ENCODE results near the gene RNMT.

The RNMT gene

DNA sequence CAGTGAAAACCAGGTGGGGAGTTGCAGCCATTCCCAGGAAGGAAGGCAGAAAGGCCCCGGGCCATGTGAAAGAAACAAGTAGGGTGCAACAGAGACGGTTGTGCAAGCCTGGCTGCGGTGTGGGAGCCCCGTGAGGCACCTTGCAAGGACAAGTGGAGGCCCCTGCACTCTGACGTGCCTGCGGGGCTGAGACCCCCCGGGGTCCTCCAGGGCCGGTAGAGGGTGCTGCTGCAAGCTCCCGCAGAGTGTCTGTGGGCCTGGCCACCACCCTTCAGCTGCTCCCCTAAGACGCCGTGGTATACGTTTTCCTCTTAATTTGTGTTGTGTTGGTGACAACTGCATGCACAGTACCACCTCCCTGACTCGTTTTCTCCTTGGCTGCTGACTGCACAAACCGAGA, 70.0 kb downstream of the RNMT start:
- POLR2A ChIA-PET, result no interaction called here
- no peak for DNase-seq (ENCODE audit: extremely low spot score)
- TF ChIP-seq FOXA1 (IDR thresholded peaks at IDR 0.05) (no peak), SUZ12 (IDR thresholded peaks at IDR 0.05) (no peak), HDGF (IDR thresholded peaks at IDR 0.05; ENCODE audit: borderline replicate concordance) (no peak), BHLHE40 (IDR thresholded peaks at IDR 0.05; ENCODE audit: borderline replicate concordance) (no peak), ZNF384 (IDR thresholded peaks at IDR 0.05) (no peak), SP1 (IDR thresholded peaks at IDR 0.05) (no peak)
- CTCF ChIA-PET, result no interaction called here

DNA sequence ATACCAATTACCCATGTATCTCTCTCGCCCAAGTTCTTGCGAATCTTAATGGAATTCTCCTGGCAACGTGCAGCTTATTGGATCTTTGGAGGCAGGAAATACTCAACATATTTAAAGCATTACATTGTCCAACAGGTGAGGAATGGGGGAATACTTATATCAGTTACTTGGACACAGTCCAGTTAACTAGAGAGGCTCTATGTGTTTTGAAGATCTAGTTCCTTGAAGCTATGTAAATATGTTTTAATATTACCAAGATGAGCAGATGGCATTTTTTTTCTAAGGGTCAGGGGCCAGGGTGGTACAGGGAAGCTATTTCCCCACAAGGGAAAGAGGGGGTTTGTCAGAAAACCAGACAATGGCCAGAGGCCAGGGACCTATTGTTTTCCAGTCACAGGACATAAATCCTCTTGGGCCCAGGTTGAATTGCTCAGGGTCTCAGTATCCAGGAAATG, 70.7 kb downstream of the RNMT start:
- no peak for TF ChIP-seq ELF4 (IDR thresholded peaks at IDR 0.05)
- TF ChIP-seq SP1 (IDR thresholded peaks at IDR 0.05), result no peak
- no peak for TF ChIP-seq FOXA1 (IDR thresholded peaks at IDR 0.05)
- no peak for TF ChIP-seq BHLHE40 (IDR thresholded peaks at IDR 0.05; ENCODE audit: borderline replicate concordance)
- TF ChIP-seq LEF1 (IDR thresholded peaks at IDR 0.05; ENCODE audit: borderline replicate concordance), result no peak
- TF ChIP-seq FOXM1 (IDR thresholded peaks at IDR 0.05; ENCODE audit: borderline replicate concordance), result no peak
- TF ChIP-seq, protein P1, sequence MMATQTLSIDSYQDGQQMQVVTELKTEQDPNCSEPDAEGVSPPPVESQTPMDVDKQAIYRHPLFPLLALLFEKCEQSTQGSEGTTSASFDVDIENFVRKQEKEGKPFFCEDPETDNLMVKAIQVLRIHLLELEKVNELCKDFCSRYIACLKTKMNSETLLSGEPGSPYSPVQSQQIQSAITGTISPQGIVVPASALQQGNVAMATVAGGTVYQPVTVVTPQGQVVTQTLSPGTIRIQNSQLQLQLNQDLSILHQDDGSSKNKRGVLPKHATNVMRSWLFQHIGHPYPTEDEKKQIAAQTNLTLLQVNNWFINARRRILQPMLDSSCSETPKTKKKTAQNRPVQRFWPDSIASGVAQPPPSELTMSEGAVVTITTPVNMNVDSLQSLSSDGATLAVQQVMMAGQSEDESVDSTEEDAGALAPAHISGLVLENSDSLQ (IDR thresholded peaks at IDR 0.05), result no peak
- TF ChIP-seq ARNT (IDR thresholded peaks at IDR 0.05), result no peak
- TF ChIP-seq ZNF384 (IDR thresholded peaks at IDR 0.05), result no peak
- TF ChIP-seq CTBP1 (IDR thresholded peaks at IDR 0.05; ENCODE audit: borderline replicate concordance), result no peak
- no peak for TF ChIP-seq SUZ12 (IDR thresholded peaks at IDR 0.05)
- no peak for TF ChIP-seq NFRKB (IDR thresholded peaks at IDR 0.05)
- TF ChIP-seq L3MBTL2 (conservative IDR thresholded peaks at IDR 0.05), result no peak
- CTCF ChIA-PET, result no interaction called here
- POLR2A ChIA-PET, result no interaction called here
- DNase-seq (ENCODE audit: extremely low spot score), result no peak

DNA sequence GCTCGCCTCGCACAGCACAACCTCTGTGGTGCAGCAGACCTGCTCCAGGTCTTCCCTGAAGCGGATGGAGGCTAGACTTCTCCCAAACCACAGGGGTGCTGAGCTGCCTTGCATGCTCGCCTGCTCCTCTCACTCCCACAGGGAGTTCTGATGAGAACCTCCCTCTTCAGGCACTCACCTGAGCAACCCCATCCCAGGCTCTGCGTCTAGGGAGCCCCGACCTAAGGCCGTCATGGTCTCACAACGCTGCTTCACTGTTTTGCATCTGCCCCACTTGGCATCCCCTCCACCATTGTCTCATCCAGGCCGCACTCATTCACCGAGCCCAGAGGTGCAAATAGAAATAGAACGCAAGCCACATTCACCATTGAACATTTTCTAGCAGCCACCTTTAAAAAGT, 72.9 kb downstream of the RNMT start:
- TF ChIP-seq LEF1 (IDR thresholded peaks at IDR 0.05; ENCODE audit: borderline replicate concordance) (no peak), NFRKB (IDR thresholded peaks at IDR 0.05) (no peak), TARDBP (IDR thresholded peaks at IDR 0.05) (no peak), HDGF (IDR thresholded peaks at IDR 0.05; ENCODE audit: borderline replicate concordance) (no peak), ELF4 (IDR thresholded peaks at IDR 0.05) (no peak)
- TF ChIP-seq, protein P1 (IDR thresholded peaks at IDR 0.05), result no peak
- ChIA-PET CTCF (no interaction called here), POLR2A (no interaction called here)
- DNase-seq (ENCODE audit: extremely low spot score), result no peak

DNA sequence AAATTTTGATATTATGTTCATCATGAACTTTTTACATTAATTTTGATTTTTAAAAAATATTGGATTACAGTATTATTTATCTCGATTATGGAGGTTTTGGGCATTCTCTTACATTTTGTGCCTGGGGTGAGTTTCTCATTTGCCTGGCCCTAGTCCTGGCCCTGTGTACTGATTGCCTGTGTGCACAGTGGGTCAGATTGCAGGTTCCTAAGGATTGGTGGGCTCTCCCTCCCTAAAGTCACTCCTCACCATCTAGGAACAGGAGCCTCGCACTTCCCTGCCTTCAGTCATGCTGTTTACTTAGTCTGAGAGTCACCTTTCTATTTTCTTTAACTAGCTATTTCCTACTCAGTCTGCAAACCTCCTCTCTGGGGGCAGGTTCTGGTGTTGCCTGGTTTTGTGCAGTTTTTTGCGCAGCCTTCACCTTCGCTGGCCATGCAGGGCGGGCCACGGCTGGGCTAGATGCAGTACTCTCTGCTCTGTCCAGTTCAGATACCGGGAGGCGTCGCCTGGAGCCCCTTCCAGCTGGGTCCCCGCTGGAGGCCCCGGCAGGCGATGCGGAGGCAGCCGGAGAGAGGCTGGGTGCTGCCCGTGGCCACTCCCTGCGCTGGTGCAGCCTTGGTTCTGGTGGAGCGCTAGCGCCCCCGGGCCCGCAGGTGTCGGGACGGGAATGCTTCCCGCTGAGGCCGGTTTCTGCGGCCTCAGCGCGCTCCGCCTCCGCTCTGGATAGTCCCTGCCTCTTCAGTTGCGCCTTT, 74.2 kb downstream of the RNMT start:
- TF ChIP-seq TARDBP (IDR thresholded peaks at IDR 0.05) (no peak), HDGF (IDR thresholded peaks at IDR 0.05; ENCODE audit: borderline replicate concordance) (no peak), FOXA1 (IDR thresholded peaks at IDR 0.05) (no peak), FOXK2 (IDR thresholded peaks at IDR 0.05) (no peak), FOXM1 (IDR thresholded peaks at IDR 0.05; ENCODE audit: borderline replicate concordance) (no peak), LEF1 (IDR thresholded peaks at IDR 0.05; ENCODE audit: borderline replicate concordance) (no peak), SUZ12 (IDR thresholded peaks at IDR 0.05) (no peak), NFRKB (IDR thresholded peaks at IDR 0.05) (no peak), BHLHE40 (IDR thresholded peaks at IDR 0.05; ENCODE audit: borderline replicate concordance) (no peak), ARNT (IDR thresholded peaks at IDR 0.05) (no peak), ZNF384 (IDR thresholded peaks at IDR 0.05) (no peak), ELF4 (IDR thresholded peaks at IDR 0.05) (no peak), CTBP1 (IDR thresholded peaks at IDR 0.05; ENCODE audit: borderline replicate concordance) (no peak)
- TF ChIP-seq, protein P1 (IDR thresholded peaks at IDR 0.05), result no peak
- ChIA-PET CTCF (interaction anchor here (1.3 kb wide), 1 partner anchor 12 kb away, joined by 4 read pairs; no protein-coding TSS in a partner anchor), POLR2A (no interaction called here)
- DNase-seq (ENCODE audit: extremely low spot score), result peak; percentile 58

DNA sequence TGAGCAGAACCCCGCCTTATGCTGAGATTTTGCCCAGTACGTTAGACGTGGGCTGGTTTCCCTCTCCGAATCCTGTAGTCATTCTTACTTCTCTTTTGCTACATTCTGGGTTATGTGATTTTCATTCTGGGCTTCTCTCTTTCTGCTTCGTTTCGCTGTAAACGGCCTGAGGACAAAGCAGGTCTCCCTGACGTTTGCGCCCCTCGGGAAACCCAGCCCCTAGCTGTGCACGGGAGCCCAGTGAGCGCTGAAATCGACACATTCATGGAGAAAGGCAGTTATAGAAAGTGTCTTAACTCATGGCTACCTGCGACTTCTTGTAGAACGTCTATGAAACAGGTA, 74.8 kb downstream of the RNMT start:
- POLR2A ChIA-PET, result no interaction called here
- no peak for TF ChIP-seq FOXA1 (IDR thresholded peaks at IDR 0.05)
- TF ChIP-seq L3MBTL2 (conservative IDR thresholded peaks at IDR 0.05), result no peak
- TF ChIP-seq LEF1 (IDR thresholded peaks at IDR 0.05; ENCODE audit: borderline replicate concordance), result no peak
- no peak for TF ChIP-seq HDGF (IDR thresholded peaks at IDR 0.05; ENCODE audit: borderline replicate concordance)
- no peak for TF ChIP-seq FOXK2 (IDR thresholded peaks at IDR 0.05)
- TF ChIP-seq, protein P1 (IDR thresholded peaks at IDR 0.05), result no peak
- no peak for TF ChIP-seq FOXM1 (IDR thresholded peaks at IDR 0.05; ENCODE audit: borderline replicate concordance)
- TF ChIP-seq ZNF384 (IDR thresholded peaks at IDR 0.05), result no peak
- TF ChIP-seq NFRKB (IDR thresholded peaks at IDR 0.05), result no peak
- no peak for TF ChIP-seq SP1 (IDR thresholded peaks at IDR 0.05)
- no peak for TF ChIP-seq BHLHE40 (IDR thresholded peaks at IDR 0.05; ENCODE audit: borderline replicate concordance)
- TF ChIP-seq CTBP1 (IDR thresholded peaks at IDR 0.05; ENCODE audit: borderline replicate concordance), result no peak
- no peak for TF ChIP-seq ARNT (IDR thresholded peaks at IDR 0.05)
- no peak for TF ChIP-seq TARDBP (IDR thresholded peaks at IDR 0.05)
- TF ChIP-seq ELF4 (IDR thresholded peaks at IDR 0.05), result no peak
- no peak for TF ChIP-seq SUZ12 (IDR thresholded peaks at IDR 0.05)
- no peak for DNase-seq (ENCODE audit: extremely low spot score)
- CTCF ChIA-PET, result interaction anchor here (0.7 to 1.3 kb wide), 2 partner anchors 12 to 258 kb away, joined by 3 to 4 read pairs; no protein-coding TSS in a partner anchor
